ENCODE results near the gene TUSC2.

TUSC2 gene

GRCh38 chr3:50336452-50337174 is 8.6 kb upstream of the TUSC2 start:
- DNase-seq (ENCODE audit: low read depth in 2 of 2): peak in 1 of 2 experiments; percentile 44

- no peak for DNase-seq (ENCODE audit: low read depth in 2 of 2)
Measured at GRCh38 chr3:50334339-50335075, 6.5 kb upstream of the TUSC2 start.

GRCh38 chr3:50333744-50334328 is 5.8 kb upstream of the TUSC2 start:
- no peak for DNase-seq (ENCODE audit: low read depth in 2 of 2)

DNA sequence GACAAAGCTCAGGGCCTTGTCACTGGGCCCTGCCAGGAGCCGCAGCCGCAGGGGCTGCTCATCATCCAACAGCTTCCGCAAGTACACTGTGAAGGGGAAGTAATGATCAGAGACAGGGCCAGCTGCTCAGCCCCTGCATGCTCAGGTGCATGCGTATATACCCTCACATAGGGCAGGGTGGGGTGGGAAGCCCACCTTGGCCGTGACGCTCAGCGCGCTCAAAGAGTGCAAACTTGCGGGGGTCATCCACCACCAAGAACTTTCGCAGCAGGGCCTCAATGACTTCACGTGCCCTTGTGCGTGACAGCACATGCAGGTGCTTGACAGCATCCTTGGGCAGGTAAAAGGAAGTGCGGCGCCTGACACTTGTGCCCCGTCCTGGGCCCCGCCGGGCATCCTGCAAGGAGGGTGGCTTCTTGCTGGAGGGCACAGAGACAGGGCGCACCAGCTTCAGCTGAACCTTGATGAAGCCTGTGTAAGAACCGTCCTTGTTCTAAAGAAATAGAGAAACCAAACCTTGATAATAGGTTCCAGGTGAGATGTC is 3.4 kb upstream of the TUSC2 start:
- DNase-seq (ENCODE audit: low read depth in 2 of 2): no peak

GRCh38 chr3:50330330-50330729 is 2.3 kb upstream of the TUSC2 start:
- DNase-seq (ENCODE audit: low read depth in 2 of 2): no peak

GRCh38 chr3:50327129-50327528 is 894 bp downstream of the TUSC2 start:
- no peak for DNase-seq (ENCODE audit: low read depth in 2 of 2)

- DNase-seq (ENCODE audit: low read depth in 2 of 2): no peak
Measured at GRCh38 chr3:50326182-50326541, 1.9 kb downstream of the TUSC2 start.

DNA sequence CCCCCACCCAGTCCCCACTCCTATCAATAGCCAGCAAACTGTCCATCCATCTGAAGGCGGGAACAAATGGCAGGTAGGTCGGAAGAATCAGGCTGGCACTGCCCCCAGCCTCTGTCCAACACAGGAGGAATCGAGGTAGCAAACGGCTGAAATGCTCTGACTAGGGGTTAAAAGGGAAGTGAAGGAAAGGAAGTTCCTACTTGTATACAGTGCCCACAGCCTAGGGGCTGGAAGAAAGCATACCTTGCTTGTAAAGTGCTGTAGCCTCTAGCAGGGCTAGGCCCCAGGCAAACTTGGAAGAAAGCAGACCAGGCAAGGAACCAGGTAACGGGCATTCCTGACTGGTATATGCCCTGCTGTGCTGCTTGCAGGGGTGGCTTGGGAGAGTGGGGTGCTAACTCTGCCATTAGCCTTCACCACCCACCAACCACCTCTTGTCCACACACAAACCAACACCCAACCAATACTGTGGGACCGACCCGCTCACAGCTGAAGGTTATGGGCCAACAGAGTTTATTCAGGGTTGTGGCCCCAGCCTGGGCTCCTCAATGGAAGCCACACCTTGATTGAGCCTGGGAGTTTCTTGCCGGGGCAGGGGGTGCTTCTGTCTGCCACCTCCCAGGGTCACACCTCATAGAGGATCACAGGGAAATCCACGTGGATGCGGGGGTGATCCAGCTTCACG is 2.4 kb downstream of the TUSC2 start:
- no peak for DNase-seq (ENCODE audit: low read depth in 2 of 2)

GRCh38 chr3:50325113-50325480 is 2.9 kb downstream of the TUSC2 start:
- no peak for DNase-seq (ENCODE audit: low read depth in 2 of 2)

DNA sequence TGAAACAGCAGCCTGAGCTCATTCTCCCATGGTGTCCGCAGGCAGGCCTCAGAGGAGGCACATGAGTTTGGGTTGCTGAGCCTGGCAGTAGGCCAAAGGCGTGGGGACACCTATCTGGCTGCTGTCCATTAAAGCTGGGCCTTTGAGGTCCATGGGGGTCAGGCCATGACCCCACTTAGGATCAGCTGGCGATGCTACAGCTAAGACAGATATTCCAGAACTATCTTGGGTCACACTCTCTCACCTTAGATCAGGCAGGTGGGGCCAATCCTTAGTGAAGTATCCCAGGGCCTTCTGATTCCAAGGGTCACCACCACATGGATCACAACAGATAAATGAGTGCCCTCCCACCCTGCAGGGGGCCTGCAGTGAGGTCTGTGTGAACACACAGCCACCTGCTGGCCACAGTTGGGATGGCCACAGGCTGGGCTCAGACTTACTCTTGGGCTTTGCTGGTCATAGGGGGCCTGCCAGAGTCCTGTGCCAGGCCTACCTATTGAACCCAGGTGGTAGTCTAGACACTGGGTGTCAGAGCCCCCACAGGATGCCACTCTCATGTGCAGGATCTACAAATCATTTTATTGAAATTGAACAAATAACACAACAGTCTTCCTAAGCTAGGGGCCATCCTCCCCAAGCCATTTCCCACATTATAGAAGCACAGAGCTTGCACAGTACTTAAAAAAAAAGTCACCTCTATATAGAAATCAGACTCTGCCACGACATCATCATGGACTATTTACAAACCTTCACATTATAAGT is 3.5 kb downstream of the TUSC2 start:
- DNase-seq (ENCODE audit: low read depth in 2 of 2): peak in 1 of 2 experiments; percentile 49

- DNase-seq (ENCODE audit: low read depth in 2 of 2): no peak
Measured at GRCh38 chr3:50323614-50324199, 4.3 kb downstream of the TUSC2 start.

DNA sequence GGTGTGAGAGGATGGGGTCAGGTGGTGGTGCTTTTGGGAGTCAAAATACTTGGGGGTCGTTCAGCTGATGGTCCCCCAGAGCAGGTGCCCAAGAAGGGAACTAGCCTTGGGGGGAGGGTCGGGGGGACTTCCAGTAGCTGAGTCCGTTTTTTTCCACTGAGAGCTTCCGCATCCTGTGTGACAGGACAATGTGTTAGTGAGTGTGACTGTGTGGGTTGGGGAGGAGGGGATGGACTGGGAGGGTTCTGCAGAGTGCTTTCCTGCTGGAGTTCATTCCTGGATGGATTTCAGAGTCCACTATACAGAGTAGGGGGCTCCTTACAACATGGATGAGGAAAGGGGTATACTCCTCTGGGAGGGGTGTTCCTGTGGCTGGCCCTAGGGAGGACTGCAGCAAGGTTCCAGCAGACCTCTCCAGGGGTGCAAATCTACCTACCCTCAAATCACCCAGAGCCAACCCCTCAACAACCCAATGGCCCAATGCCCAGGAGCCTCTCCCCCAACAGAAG is 4.9 kb downstream of the TUSC2 start:
- DNase-seq (ENCODE audit: low read depth in 2 of 2): no peak

DNA sequence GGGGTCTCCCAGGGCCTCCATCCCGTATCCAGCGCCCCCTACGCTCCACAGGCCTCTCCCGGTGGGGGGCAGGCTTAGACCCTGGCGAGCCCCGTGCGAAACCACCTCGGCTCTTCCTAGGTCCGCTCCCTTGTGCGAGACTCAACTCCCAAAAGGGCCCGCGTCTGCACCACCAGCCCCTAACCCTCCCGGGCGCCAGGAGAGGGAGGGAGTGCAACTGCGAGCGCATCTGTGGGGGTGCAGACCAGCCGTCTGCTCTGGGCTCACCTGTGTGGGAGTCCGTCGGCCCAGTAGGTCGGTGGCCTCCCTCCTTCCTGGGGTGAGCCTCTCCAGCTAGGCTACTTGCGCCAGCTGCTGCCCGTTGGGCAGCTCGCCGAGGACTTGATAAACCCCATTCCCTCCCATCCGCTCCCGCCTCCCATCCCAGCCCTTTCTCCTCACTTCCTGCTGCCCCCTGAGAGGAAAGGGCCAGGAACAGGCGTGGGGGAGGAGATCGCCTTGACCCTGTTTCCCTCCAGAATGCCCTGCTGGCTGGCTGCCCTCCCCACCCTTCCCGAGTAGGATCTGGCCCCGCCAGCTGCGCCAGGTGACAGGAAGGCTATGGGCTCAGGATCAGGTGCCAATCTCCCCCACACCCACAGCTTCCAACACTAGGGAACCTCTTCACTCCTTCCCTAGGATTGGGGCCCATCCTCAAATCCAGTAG is 5.5 kb downstream of the TUSC2 start, which contains the start of gene HYAL2:
HYAL2 (minus strand) TSS at position 360 of the 706 bp plus-strand sequence. CDS start 2,256 bp downstream, outside the sequence.
- DNase-seq (ENCODE audit: low read depth in 2 of 2): no peak

DNA sequence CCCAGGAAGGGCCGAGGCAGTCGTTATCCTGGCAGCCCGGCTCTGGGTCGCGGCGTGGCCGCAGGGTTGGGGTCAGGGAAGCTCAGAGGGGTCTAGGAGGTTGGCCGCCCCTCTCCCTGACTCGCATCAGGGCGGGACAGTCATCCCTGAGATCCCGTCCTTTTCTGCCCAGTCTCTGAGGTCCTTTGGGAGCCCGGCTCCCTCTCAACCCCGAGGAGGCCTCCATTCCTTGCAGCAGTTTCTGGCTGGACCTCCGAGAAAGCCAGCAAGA is 6.0 kb downstream of the TUSC2 start:
- no peak for DNase-seq (ENCODE audit: low read depth in 2 of 2)

DNA sequence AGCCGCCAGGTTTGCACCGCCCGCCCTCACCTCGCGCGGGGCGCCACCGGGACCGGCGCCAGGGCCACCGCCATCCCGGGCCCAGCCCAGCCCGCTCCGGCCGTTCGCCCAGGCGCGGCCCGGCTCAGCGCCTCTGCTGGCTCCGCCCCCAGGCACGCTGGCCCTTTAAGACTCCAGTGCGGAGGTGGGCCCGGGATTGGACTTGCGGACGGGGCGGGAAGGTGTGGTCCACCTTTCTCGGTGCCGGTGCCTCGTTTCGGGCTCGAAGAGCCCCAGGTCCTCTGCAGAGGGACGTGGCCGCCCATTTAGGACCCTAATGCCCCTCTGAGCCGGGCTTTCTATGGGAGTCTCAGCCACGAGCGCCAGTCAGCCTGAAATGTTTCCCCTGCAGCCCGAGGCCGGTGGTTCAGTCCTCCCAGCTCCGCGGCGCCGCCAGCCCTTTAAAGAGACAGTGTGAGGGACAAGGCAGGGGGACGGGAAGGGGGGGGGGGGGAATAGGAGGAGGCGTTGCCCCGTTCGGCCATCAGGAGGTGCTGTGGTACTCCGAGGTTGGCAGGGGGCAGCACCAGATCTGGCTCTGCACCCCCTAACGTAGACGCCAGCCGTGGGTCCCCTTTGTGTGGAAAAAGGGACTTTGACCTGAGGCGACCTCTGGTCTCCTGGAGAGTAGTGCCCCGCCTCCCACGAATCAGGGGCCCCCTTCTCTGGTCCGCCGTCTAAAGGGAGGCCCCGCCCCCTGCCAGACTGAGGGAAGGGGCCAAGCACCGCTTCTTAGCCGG is 6.5 kb downstream of the TUSC2 start:
- DNase-seq (ENCODE audit: low read depth in 2 of 2): peak; percentile 65 to 82

DNA sequence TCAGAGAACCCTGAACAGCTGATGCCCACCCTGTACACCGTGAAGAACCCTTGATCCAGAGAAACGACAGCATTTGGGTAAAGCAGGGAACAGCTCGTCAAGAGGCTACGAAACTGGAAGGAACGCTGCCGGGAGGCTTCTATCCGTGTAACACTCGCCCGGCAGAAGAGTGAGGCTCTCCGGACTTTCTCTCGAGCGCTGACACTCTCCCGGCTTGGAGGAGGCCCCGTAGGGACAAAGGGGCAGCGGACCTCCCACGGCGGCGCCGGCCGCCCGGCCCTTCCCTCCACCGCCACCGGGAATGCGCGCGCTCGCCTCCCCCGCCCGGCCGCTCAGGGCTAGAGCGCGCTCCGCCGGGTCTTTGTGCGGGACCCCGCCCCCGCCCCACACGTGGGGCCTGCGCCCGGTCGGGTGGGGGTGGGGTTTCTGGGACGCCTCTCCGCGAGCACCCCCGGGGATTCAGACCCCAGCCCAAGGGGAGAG is 7.1 kb downstream of the TUSC2 start:
- DNase-seq (ENCODE audit: low read depth in 2 of 2): peak in 1 of 2 experiments; percentile 41

DNA sequence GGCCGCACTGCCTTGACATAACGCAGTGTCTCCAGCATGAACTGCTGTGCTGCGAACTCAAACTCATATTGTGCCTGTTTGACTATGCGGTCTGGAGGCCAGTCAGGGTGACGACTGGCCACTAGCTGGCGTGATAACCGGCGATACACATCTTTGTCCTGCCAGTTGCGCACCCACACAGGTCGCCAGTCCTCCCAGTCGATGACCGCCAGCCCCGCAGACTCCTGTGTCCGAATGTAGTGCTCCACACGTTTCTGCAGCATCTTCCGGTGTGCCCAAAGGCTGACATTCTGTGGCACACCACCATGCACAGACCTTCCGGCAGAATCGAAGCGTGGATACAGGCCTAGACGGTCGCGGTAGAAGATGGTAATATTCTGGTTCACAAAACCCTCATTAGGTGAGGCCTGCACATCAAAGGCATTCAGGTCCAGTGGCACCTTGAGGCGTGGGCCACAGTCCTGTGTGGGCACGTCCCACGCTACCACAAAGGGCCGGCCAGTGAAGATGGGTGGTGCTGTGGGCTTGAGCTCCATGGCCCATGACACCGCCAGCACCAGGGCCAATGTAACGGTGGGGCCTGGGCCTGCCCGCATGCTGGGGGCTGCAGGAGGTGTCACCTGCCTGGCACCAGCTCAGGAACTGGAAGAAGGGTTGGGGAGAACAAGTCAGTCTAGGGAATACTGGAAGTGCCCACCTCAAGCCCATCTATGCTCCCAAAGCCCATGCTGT is 8.0 kb downstream of the TUSC2 start:
- DNase-seq (ENCODE audit: low read depth in 2 of 2): no peak

DNA sequence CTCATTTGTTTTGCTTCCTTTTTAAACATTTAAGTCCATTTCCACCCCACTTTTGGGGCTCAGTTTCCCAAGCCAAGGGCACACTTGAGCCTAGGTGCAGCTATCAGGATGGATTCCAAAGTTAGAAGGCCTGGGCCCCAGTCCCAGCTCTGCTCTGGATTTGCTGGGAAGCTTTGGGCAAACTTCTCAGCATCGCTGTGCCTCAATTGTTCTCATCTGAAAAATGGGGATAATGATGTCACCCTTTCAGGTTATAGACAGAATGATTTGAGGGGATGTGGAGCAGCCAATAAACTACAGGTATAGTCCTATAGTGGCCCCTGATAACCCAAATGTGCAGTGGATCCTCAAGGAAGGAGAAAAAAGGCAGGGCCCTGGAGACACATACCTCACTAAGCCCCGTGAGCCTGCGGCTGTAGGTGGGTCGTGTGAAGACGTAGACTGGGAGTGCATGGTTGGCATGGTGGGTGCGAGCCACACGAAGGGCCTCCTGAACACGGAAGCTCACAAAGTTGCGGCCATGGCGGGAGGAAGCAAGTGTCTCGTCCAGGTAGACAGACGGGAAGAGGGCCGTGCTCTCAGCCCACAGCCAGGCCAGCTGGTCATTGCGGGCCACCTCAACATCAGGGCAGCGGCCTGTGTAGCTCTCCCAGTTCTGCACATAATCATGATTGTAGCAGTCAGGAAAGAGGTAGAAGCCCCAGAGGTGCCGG is 8.7 kb downstream of the TUSC2 start:
- DNase-seq (ENCODE audit: low read depth in 2 of 2): no peak

All from stimulated activated CD4-positive, alpha-beta T cell treated with anti-CD3 and anti-CD28 coated beads, Interleukin-12 subunit alpha, Interleukin-12 subunit beta, amount 100 ng/mL, for 24 hours (primary cell).